GM21515 (cell line): ENCODE data around the gene RELCH.
A peak's percentile ranks its signal among the peaks of the same experiment; 100 is the strongest.

Source experiments
- ATAC-seq: cut with Tn5 transposase; IDR thresholded peaks from one replicate; pipeline ENCODE4 v1.9.1; 2021; ENCODE audit not compliant: unreplicated experiment

RELCH gene

DNA sequence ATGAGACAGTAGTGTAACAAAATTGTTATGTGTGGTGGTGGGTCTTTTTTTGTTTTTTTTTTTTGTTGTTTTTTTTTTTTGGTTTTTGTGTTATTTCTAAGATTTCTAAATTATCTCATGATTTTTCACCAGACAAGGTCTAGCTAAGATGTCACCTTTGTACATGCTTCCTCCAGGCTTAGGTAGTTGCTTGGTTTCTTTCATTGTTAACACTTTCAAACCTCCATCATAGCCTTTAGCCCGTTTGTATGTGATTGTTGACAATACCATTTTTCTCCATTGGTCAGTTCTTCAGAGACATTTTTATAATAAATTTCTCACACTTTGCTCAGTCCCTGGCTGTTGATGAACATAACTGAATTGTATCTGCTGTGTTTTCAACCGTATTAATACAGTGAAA is 2.2 kb downstream of the RELCH start:
- ATAC-seq, result no peak

DNA sequence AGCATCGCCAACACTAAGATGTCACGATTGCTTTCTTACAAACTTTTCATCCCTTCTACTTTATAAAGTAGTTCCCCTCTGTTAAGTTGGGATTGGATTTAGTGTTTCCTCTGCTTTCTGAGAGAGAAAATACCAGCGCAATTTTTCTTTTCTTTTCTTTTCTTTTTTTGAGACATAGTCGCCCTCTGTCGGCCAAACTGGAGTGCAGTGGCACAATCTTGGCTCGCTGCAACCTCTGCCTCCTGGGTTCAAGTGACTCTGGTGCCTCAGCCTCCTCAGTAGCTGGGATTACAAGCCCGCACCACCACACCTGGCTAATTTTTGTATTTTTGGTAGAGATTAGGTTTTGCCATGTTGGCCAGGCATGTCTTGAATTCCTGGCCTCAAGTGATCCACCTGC is 9.0 kb downstream of the RELCH start:
- no peak for ATAC-seq

DNA sequence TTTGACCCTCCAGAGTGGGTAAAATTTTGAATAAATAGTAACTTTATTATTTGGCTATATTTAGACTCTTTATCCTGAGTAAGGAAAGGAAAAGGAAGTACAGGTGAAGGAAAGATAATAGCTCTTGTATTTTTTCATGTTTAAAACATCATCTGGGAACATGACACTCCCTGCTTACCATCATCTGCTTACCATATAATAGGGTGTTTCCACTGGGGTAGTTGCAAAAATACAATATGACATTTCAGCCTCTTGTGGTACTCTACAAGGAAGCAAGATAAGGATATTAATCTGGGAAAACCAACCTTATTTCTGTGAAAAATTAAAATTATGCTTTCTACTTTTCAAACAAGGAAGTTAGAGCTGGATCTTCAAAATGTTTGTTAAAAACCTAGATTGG is 9.9 kb downstream of the RELCH start:
- ATAC-seq, result no peak

- no peak for ATAC-seq
Observed at GRCh38 chr18:62198259-62198658, 11.2 kb downstream of the RELCH start.

- ATAC-seq, result no peak
Observed at GRCh38 chr18:62199629-62200028, 12.6 kb downstream of the RELCH start.

DNA sequence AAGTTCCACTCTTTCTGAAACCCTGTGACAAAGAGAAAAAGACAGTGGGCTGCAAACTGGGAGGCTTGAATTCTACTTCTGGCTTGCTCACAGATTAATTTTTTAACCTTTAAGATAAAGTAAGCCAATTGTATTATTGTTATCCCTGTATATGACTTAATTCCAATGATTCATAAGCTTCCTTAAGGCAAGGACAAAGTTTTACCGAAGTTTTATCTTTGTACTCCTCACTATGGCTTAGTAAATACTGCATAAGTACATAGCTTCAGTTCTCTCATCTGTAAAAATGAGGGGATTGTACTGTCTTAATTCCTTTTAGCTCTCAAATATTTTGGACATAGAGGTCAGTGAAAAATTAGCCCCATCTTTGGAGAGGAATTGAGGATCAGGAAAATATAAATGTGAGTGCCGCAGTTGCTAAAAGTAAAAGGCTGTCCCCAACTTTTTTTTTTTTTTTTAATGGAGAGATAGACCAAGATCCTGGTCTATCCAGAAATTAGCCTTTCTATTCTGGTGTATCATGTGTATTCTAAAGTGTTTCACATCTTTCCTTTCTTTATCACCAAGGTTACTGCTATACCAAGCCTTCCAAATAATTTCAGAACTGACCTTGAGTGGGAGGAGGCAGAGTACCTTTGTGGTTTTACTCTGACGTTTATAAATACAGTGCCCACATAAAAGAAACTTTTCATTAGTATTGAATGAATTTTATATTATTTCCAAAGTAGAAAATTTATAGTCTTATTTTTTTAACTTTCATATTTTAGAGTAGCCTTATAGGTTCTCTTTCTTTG is 13.3 kb downstream of the RELCH start:
- ATAC-seq, result no peak

DNA sequence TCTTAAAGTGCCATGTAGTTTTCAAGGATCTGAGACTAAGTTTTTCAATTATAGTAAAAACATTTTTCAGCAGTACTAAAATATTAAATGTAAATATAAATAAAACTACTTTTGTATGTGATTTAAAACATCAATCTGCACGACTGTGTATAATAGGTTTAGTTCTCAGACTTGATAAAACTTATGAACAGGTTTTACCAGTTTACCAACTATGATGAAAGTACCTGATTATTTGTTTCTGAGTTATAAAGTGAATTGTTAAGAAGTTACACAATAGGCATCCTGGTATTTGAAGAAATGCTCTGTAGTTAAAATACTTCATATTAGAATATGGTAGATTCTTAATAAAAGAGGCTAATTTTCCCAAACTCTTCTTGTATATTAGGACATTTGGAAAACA is 14.8 kb downstream of the RELCH start:
- no peak for ATAC-seq

DNA sequence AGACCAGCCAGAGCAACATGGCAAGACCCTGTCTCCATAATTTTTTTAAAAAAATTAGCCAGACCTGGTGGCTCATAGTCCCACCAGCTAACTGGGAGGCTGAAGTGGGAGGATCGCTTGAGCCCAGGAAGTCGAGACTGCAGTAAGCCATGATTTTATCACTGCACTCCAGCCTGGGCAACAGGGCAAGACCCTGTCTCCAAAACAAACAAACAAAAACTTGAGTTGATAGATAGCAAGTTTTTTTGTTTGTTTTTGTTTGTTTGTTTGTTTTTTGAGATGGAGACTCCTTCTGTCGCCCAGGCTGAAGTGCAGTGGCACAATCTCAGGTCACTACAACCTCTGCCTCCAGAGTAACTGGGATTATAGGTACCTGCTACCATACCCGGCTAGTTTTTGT is 18.8 kb downstream of the RELCH start:
- no peak for ATAC-seq

GRCh38 chr18:62206593-62206992 is 19.5 kb downstream of the RELCH start:
- ATAC-seq, result no peak

GRCh38 chr18:62209046-62209445 is 22.0 kb downstream of the RELCH start:
- ATAC-seq, result no peak

DNA sequence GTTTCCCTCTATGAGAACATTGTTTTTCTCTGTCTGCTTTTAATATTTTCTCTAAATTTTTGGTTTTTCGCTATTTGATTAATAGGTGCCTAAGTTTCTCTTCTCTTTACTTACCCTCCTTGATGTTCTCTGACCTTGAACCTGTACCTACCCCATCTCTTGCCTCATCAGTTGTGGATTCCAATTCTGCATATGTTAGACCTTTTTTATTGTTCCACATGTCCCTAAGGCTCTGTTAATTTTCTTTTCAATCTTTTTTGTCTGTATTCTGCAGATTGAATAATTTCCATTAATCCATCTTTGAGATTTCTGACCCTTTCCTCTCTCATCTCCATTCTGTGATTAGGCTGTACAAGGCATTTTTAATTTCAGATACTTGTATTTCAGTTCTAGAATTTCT is 23.1 kb downstream of the RELCH start:
- no peak for ATAC-seq

DNA sequence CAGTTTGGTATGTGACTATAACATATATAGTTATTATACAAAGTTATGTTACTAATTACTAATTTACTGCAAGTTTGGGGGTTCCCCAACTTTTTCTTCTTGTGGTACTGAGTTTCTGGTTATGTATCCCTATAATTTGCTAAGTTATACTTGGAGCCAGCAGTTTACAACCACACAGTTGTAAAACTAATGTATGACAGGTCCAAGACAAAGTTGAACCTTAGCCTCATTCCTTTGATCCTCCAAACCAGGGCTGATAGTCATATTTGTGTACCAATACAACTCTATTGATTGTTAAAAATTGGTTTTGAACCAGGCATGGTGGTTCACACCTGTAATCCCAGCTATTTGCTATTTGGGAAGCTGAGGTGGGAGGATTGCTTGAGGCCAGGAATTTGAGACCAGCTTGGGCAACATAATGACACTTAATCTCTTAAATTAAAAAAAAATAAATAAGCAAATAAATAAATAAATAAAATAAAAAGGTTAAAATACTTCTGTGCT is 24.3 kb downstream of the RELCH start:
- no peak for ATAC-seq

- ATAC-seq, result no peak
Observed at GRCh38 chr18:62214790-62215189, 27.7 kb downstream of the RELCH start.

DNA sequence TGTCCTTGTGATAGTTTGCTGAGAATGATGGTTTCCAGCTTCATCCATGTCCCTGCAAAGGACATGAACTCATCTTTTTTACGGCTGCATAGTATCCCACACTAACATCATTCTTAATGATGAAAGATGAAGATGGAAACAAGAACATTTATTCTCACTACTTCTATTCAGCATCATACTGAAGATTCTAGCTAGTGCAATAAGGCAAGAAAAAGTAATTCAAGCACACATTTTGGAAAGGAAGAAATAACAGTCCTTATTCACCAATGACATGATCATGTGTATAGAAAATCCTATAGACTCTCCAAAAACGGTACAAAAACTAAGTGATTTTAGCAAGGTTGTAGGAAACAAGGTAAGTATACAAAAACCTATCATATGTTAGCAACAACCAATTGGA is 37.2 kb downstream of the RELCH start:
- no peak for ATAC-seq

- no peak for ATAC-seq
Observed at GRCh38 chr18:62226047-62226446, 39.0 kb downstream of the RELCH start.

DNA sequence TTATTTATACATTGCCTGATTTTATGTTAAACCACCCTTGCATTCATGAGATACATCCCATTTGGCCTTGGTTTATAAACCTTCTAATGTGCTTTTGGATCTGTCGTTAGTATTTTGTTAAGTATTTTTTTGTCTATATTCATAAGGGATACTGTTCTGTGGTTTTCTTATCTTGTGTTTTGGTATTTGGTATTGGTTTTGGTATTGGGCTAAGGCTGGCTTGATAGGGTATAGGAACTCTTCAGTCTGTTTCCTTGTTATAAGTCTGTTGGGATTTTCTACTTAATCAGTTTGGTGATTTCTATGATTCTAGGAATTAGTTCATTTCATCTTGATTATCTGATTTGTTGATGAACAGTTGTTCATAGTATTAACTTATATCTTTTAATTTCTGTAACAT is 49.2 kb downstream of the RELCH start:
- ATAC-seq, result no peak

DNA sequence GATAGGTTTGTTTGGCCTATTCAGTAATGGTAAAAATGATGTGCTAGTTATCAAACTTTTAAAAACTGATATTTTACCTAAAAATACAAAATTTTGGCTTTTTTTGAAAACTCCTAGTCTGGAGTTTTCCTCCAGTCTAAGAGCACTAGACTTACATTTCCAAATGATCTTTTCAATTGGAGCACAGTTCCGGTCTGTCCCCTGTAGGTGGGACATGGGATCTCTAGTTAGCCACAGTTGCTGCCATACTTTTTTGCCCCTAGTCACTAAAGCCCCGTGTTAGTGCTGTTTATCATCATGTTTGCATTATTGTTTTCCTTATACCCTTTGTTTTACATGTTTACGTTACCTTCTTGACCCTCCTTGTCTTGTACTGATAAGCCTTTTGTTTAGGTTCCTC is 52.4 kb downstream of the RELCH start:
- ATAC-seq, result no peak

GRCh38 chr18:62242955-62243354 is 55.9 kb downstream of the RELCH start:
- no peak for ATAC-seq

- ATAC-seq, result no peak
Observed at GRCh38 chr18:62245177-62245576, 58.1 kb downstream of the RELCH start.

DNA sequence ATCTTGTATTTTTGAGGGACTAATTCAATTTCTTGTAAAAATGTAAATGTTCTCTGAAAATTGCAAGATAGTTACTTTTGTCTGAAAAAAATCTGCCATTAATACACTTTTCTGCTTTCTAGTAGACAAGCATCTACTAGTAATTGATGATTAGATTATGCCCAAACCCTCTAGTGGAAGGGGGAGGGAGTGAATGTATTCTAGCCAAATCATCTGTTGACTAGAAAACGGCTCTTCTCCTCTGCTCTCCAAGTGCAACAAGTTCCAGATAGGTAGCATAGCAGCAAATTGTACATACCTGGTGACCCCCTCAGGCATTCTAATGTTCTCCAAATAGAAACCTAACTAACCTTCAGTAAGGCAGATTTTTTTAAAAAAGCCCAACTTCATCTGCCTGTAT is 58.6 kb downstream of the RELCH start:
- no peak for ATAC-seq

- no peak for ATAC-seq
Observed at GRCh38 chr18:62248313-62248712, 61.3 kb downstream of the RELCH start.

GRCh38 chr18:62249478-62250097 is 62.5 kb downstream of the RELCH start:
- peak; percentile 84 for ATAC-seq

DNA sequence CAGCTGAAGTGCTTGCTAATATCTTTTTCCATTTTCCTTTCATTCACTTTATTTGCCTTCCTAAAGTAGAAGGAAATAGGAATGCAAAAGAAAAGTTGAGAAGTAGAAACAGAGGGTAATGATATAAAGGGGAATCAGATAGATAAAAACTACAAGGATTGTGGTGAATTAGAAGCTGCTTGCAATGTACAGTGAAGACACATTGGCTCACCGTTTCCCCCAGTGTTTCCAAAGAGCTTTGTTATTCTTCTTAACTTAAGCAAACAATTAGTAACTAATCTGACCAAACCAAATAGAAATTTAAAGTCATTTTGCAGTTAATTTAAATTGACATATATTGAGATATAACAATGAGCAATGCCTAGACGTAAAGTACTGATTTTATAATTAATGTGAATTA is 63.4 kb downstream of the RELCH start:
- ATAC-seq, result no peak
